Keratinocyte (primary cell): Measurements from ENCODE around the gene CIAPIN1. TPM values are rescaled to one million over a fixed set of nuclear protein-coding genes. Genes with fewer than 3 reads are reported as not detected.
"Not testable (repeated sequence)": the region's sequence is repeated elsewhere in the genome, so short reads cannot be mapped to it uniquely, and the experiment has no call there.

Experiments used
- DNase-seq: peaks from one replicate; pipeline ENCODE4 v3.0.0-alpha.2; 2011; ENCODE audit warnings: low read depth, missing footprints, low spot score
- FAIRE-seq: peaks from 2 replicates; lab custom pipeline; 2011; peaks lifted over from hg19 to GRCh38; lab: Jason Lieb, UNC
- H2AFZ ChIP-seq: 2 replicates; pipeline ENCODE4 v1.6.0; 2012; ENCODE audit warnings: low read length, control low read depth, inconsistent platforms; ENCODE audit not compliant: control insufficient read depth
- H3K27ac ChIP-seq: 2 replicates; pipeline ENCODE4 v1.5.1; 2011; ENCODE audit warnings: low read length; ENCODE audit not compliant: control insufficient read depth, insufficient read depth
- H3K27me3 ChIP-seq: 3 replicates; pipeline ENCODE4 v1.6.0; 2011; ENCODE audit warnings: low read length; ENCODE audit not compliant: control insufficient read depth, insufficient read depth; ENCODE audit errors: extremely low read depth
- H3K36me3 ChIP-seq, 2 experiments: 2 replicates in 1 of 2; 3 replicates in 1 of 2; pipeline ENCODE4 v1.5.1; 2011; ENCODE audit warnings: low read length in 2 of 2, mild to moderate bottlenecking in 1 of 2; ENCODE audit not compliant: control insufficient read depth in 2 of 2, insufficient read depth in 2 of 2; ENCODE audit errors: extremely low read depth in 1 of 2
- H3K4me1 ChIP-seq: 3 replicates; pipeline ENCODE4 v1.5.1; 2011; ENCODE audit warnings: low read length; ENCODE audit not compliant: control insufficient read depth, insufficient read depth; ENCODE audit errors: extremely low read depth
- H3K4me2 ChIP-seq: 3 replicates; pipeline ENCODE4 v1.6.0; 2011; ENCODE audit warnings: low read depth, low read length; ENCODE audit not compliant: control insufficient read depth, insufficient read depth; ENCODE audit errors: extremely low read depth
- H3K4me3 ChIP-seq, 3 experiments: fragments of 200-600 bp in 1 of 3; sonication (generic) in 1 of 3; 2 replicates in 2 of 3; 3 replicates in 1 of 3; pipeline ENCODE4 v1.5.1; 2011 to 2016; ENCODE audit warnings: low read length in 3 of 3, mild to moderate bottlenecking in 3 of 3, control low read depth in 2 of 3, inconsistent platforms in 1 of 3, low read depth in 1 of 3, mixed read lengths in 1 of 3, mixed run types in 1 of 3, moderate library complexity in 1 of 3; ENCODE audit not compliant: control insufficient read depth in 2 of 3, insufficient read depth in 2 of 3; ENCODE audit errors: extremely low read depth in 1 of 3
- H3K79me2 ChIP-seq: 2 replicates; pipeline ENCODE4 v1.6.0; 2012; ENCODE audit warnings: low read length; ENCODE audit not compliant: control insufficient read depth, insufficient read depth
- H3K9ac ChIP-seq: 3 replicates; pipeline ENCODE4 v1.6.0; 2011; ENCODE audit warnings: low read length; ENCODE audit not compliant: control insufficient read depth, insufficient read depth; ENCODE audit errors: extremely low read depth
- H3K9me1 ChIP-seq: 3 replicates; pipeline ENCODE4 v1.6.0; 2011; ENCODE audit warnings: low read length; ENCODE audit not compliant: control insufficient read depth, insufficient read depth; ENCODE audit errors: extremely low read depth
- H3K9me3 ChIP-seq: 2 replicates; pipeline ENCODE4 v1.5.1; 2012; ENCODE audit warnings: low read depth, low read length; ENCODE audit not compliant: control insufficient read depth
- H4K20me1 ChIP-seq: 3 replicates; pipeline ENCODE4 v1.6.0; 2011; ENCODE audit warnings: low read length; ENCODE audit not compliant: control insufficient read depth, insufficient read depth; ENCODE audit errors: extremely low read depth
- EZH2 ChIP-seq: IDR thresholded peaks from one replicate; pipeline ENCODE4 v1.6.1; 2012; ENCODE audit warnings: inconsistent platforms, mild to moderate bottlenecking, low read length, moderate library complexity
- dilution Hi-C: fragments of 300-500 bp; cut with MboI; formaldehyde crosslinking; loops from one replicate; pipeline ENCODE4 v1.7.0; 2020; ENCODE audit warnings: low sequenced_read_pairs; ENCODE audit not compliant: extremely low pct_ligation_motif_present
- polyA plus RNA-seq, 5 experiments: library from polyadenylated mRNA; depleted of rRNA in 3 of 5; stranded (reverse) in 3 of 5; stranded (forward) in 1 of 5; unstranded in 1 of 5; fragments of >200 nt; gene quantifications; 1 replicate in 1 of 5; 2 replicates in 3 of 5; 3 replicates in 1 of 5; pipeline versions ENCODE4 v1.2.1 to v1.2.3, GENCODE V29; 2011 to 2012; ENCODE audit warnings: missing spikeins in 2 of 5, low read depth in 1 of 5, low replicate concordance in 1 of 5
- TF ChIP-seq, protein P1 (sequence below), 3 experiments: IDR thresholded peaks in 1 of 3; conservative IDR thresholded peaks in 1 of 3; optimal IDR thresholded peaks in 1 of 3; 2 replicates in 2 of 3; 3 replicates in 1 of 3; pipeline versions ENCODE3 to v1.5.1; 2011; ENCODE audit warnings: low read length in 3 of 3, mild to moderate bottlenecking in 3 of 3, moderate library complexity in 2 of 3, control low read depth in 1 of 3, inconsistent platforms in 1 of 3; ENCODE audit not compliant: insufficient read depth in 2 of 3; ENCODE audit errors: extremely low read depth in 1 of 3

Gene CIAPIN1
- polyA plus RNA-seq, 1 donor (not counting 4 experiments of a cell fraction or from before 2014, with no cell fraction given) = 75.4 TPM

- no peak overlapping the region for H2AFZ ChIP-seq
- TF ChIP-seq EZH2 = no peak
- TF ChIP-seq, protein P1, sequence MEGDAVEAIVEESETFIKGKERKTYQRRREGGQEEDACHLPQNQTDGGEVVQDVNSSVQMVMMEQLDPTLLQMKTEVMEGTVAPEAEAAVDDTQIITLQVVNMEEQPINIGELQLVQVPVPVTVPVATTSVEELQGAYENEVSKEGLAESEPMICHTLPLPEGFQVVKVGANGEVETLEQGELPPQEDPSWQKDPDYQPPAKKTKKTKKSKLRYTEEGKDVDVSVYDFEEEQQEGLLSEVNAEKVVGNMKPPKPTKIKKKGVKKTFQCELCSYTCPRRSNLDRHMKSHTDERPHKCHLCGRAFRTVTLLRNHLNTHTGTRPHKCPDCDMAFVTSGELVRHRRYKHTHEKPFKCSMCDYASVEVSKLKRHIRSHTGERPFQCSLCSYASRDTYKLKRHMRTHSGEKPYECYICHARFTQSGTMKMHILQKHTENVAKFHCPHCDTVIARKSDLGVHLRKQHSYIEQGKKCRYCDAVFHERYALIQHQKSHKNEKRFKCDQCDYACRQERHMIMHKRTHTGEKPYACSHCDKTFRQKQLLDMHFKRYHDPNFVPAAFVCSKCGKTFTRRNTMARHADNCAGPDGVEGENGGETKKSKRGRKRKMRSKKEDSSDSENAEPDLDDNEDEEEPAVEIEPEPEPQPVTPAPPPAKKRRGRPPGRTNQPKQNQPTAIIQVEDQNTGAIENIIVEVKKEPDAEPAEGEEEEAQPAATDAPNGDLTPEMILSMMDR (optimal IDR thresholded peaks at IDR 0.05 in 1 of 3, IDR thresholded peaks at IDR 0.05 in 1 of 3, conservative IDR thresholded peaks at IDR 0.05 in 1 of 3; ENCODE audit: extremely low read depth in 1 of 3, insufficient read depth in 2 of 3, low read length in 3 of 3) = no peak
- H3K9me3 ChIP-seq = no peaks in the 10 kb centered on the region
- no peak overlapping the region for H3K4me3 ChIP-seq
- no peaks in the 10 kb centered on the region for H3K27me3 ChIP-seq
- no peaks in the 10 kb centered on the region for H4K20me1 ChIP-seq
- peak overlapping the region; percentile 22 for H3K4me2 ChIP-seq
- peaks cover 2 to 3% of the 10 kb centered on the region in 2 experiments for H3K36me3 ChIP-seq
- H3K79me2 ChIP-seq = peaks cover 66% of the 10 kb centered on the region
- H3K9me1 ChIP-seq = peaks cover 4% of the 10 kb centered on the region
- H3K9ac ChIP-seq = no peak overlapping the region
- dilution Hi-C loops = no loop called here
- DNase-seq = no peak
- H3K27ac ChIP-seq = no peak overlapping the region
- H3K4me1 ChIP-seq = peaks cover 12% of the 10 kb centered on the region
- no peak for FAIRE-seq
Observed at GRCh38 chr16:57445510-57445909, 1.7 kb downstream of the CIAPIN1 start.

- Histone ChIP-seq H3K27ac (no peak overlapping the region), H3K4me2 (no peak overlapping the region), H3K79me2 (peaks cover 67% of the 10 kb centered on the region), H3K4me1 (peaks cover 12% of the 10 kb centered on the region), H3K9me1 (peaks cover 4% of the 10 kb centered on the region), H3K4me3 (no peak overlapping the region), H2AFZ (no peak overlapping the region), H3K9me3 (no peaks in the 10 kb centered on the region), H3K27me3 (no peaks in the 10 kb centered on the region), H4K20me1 (no peaks in the 10 kb centered on the region), H3K36me3 (peaks cover 4 to 5% of the 10 kb centered on the region in 2 experiments), H3K9ac (no peak overlapping the region)
- no peak for FAIRE-seq
- dilution Hi-C loops = no loop called here
- no peak for DNase-seq
- TF ChIP-seq, protein P1 (optimal IDR thresholded peaks at IDR 0.05 in 1 of 3, IDR thresholded peaks at IDR 0.05 in 1 of 3, conservative IDR thresholded peaks at IDR 0.05 in 1 of 3; ENCODE audit: extremely low read depth in 1 of 3, insufficient read depth in 2 of 3, low read length in 3 of 3) = no peak
Observed at GRCh38 chr16:57444711-57445110, 2.5 kb downstream of the CIAPIN1 start.

- H3K9me1 ChIP-seq, H3K9ac ChIP-seq, H3K27ac ChIP-seq, H3K4me1 ChIP-seq, dilution Hi-C loops, H2AFZ ChIP-seq, H3K9me3 ChIP-seq, H4K20me1 ChIP-seq, FAIRE-seq, H3K27me3 ChIP-seq, H3K4me2 ChIP-seq, DNase-seq, H3K4me3 ChIP-seq: not testable (repeated sequence)
- Histone ChIP-seq H3K79me2 (peaks cover 44% of the 10 kb centered on the region), H3K36me3 (peaks cover 9 to 17% of the 10 kb centered on the region in 2 experiments)
Observed at GRCh38 chr16:57440551-57440950, 6.6 kb downstream of the CIAPIN1 start.

DNA sequence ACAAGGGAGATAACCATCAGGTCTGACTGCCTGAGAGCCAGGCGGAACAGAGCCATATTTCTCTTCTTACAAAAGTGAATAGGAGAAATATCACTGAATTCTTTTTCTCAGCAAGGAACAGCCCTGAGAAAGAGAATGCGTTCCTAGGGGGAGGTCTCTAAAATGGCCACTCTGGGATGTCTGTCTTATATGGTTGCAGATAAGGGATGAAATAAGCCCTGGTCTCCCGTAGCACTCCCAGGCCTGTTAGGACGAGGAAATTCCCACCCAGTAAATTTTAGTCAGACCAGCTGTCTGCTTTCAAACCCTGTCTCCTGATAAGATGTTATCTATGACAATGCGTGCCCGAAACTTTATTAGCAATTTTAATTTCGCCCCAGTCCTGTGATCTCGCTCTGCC, 7.2 kb downstream of the CIAPIN1 start:
- H3K4me1 ChIP-seq, dilution Hi-C loops, H3K27ac ChIP-seq, H3K4me2 ChIP-seq, H4K20me1 ChIP-seq, DNase-seq, FAIRE-seq, H3K9ac ChIP-seq, H3K4me3 ChIP-seq, H2AFZ ChIP-seq, H3K27me3 ChIP-seq, H3K9me1 ChIP-seq, H3K9me3 ChIP-seq: not testable (repeated sequence)
- peaks cover 14 to 18% of the 10 kb centered on the region in 2 experiments for H3K36me3 ChIP-seq
- peaks cover 38% of the 10 kb centered on the region for H3K79me2 ChIP-seq
